NCI-H2196 treated with DMSO at 0.1 percent for 48 hours (cell line): ENCODE results near the gene NAGK.
"Not testable (repeated sequence)": the region's sequence is repeated elsewhere in the genome, so short reads cannot be mapped to it uniquely, and the experiment has no call there.

Experiments
- DNase-seq: peaks from one replicate; lab custom pipeline; 2025; ENCODE audit not compliant: unreplicated experiment; lab: John Stamatoyannopoulos, UW

Gene NAGK

DNA sequence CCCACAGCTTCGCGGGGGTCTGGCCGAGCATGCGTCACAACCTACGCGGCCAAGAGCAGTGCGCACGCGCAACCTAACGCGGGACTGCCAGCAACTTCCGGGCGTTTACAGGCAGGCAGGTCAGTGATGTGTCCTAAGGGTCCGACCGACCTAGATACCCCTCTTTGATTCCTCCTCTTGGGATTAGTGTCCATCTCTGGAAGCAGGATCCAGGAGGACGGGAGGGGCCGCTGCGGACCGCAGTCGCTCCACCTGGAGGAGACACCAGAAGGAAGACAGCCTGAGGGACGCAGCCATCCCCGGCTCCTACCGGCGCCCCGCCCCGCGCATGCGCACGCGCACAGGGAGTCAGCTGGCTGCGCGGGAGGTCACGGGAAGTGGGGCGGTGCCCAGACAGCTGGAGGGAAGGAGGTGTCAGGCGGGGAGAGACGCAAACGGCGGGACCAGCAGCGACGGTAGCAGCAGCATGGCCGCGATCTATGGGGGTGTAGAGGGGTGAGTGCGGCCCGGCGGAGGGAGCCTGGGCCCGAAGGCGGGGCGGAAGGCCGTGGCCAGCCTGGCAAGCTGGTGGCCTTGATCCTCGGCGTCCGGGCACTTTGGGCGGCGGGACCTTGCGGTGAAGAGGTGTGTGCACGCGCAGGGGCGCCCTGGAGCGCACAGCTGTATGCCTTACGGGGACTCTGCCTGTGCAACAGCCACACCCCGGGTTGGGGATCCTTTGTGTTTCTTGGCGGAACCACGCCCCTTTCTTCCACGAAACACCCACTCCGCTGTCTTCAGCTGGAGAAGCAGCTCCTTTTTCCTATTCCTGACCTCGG is at the start of gene NAGK:
Gene NAGK (plus strand): TSS at position 431 of the 818 bp plus-strand sequence. CDS start 36 bp downstream, at position 467.
- peak; percentile 71 for DNase-seq

DNA sequence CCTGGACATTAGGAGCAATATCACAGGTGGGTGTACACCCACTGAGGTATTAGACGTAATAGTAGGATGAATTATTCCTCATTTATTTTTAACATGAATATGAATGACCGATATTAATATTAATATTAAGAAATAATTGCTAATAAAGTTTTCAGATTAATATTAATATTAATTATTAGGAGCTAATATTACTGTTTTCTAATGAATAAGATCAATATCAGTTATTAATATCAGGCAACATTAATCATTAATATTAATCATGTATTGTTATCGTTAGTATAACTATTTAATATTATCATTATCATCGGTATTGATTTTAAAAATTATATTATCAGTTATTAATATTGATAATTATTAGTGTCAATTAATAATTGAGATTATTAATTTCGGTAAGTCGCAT is 48.5 kb upstream of the NAGK start:
- DNase-seq, result not testable (repeated sequence)

DNA sequence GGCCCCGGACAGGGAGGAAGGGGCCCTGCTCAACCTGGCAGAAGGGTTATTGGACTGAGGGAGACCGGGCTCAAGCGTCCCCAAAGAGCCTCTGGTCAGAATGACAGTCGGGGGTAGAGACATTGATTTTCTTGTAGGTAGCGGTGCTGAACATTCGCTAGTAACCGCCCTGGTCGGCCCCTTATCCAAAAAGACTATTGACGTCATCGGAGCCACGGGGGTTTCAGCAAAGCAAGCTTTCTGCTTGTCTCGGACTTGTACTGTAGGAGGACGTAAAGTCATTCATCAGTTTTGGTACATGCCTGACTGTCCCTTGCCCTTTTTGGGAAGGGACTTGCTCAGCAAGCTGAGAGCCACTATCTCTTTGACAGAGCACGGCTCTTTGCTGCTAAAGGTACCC is 47.1 kb upstream of the NAGK start:
- DNase-seq, result not testable (repeated sequence)

DNA sequence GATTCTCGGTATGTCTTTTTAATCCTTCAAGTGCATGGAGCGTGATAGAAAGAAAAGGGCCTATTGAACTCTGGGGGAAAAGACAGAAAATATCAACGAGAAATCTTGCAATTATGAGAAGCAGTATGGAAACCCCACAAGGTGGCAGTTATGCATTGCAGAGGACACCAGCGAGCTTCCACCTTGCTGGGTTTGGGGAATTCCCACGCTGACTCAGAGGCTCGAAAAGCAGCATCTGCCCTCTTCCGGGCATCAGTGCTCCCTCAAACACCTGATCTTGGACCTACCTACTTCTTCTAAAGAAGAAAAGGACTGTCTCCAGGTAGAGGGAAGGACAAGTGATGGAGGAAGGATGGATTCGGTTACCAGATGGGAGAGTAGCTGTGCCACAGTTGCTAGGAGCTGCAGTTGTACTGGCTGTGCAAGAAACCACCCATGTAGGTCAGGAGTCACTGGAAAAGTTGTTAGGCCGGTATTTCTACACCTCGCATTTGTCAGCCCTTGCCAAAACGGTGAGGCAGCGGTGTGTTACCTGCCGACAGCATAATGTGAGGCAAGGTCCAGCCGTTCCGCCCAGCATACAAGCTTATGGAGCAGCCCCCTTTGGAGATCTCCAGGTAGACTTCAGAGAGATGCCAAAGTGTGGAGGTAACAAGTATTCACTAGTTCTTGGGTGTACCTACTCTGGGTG is 44.8 kb upstream of the NAGK start:
- DNase-seq, result not testable (repeated sequence)

DNA sequence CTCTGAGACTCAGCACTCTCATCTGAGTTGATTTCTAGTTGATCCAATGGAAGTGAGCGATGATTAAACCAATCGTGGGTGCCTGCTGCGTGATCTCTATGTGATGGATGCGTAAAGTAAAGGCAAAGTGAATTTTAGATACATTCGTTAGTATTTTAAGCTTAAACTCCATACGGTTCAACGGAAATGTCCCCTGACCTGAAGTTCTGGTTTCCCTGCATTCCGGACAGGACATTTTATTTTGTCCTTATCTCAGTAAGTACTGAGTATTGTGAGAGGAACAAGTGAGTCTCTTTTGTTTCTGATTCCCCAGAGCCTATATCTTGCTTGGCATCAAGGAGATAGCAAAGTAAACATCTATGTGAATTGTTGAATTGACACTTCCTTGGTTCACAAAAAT is 32.2 kb upstream of the NAGK start:
- DNase-seq, result not testable (repeated sequence)

DNA sequence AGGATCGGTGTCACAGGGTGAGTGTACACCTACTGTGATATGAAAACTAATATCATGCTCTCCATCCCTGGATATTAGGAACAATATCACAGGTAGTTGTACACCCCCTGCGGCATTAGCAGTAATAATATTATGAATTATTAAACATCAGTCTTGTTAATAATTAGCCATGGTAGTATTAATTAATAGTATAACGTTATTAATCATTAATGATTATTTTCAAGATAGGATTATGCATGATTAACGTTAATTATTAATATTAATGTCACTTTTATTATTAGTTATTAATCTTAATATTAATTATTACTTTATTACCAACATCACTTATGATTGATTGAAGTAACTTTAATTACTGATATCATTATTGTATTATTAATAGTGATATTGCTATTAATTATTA is 26.2 kb upstream of the NAGK start:
- no peak for DNase-seq

DNA sequence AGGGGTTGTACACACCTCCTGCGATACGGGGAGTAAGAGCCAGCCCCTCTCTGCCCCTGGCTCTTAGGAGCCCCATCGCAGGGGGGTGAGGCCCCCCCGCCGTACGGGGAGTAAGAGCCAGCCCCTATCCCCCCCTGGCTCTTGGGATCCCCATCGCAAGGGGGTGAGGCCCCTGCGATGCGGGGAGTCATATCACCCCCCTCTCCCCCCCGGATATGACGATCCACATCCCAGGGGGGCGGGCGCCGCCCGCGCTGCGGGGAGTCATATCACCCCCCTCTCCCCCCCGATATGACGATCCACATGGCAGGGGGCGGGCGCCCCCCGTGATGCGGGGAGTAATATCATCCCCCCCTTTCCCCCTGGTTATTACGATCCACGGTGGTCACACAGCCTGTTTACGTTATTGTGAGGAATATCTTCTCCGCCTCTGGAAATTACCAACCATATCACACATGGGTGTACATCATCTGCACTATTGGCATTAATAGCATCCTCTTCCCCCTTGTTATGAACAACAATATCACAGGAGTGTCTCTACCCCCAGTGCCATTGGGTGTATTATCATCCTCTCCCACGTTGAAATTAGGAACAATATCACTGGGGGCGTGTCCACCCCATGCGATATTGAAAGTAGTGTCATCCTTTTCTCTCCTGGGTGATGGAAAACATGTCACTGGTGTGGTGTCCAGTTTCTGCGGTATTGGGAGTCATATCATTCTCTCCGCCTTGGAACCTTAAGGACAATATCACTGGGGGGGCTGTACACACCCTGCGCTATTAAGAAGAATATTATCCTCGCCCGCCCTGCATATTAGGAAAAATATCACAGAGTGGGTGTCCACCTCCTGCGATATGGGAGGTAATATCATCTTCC is 24.7 kb upstream of the NAGK start:
- no peak for DNase-seq

DNA sequence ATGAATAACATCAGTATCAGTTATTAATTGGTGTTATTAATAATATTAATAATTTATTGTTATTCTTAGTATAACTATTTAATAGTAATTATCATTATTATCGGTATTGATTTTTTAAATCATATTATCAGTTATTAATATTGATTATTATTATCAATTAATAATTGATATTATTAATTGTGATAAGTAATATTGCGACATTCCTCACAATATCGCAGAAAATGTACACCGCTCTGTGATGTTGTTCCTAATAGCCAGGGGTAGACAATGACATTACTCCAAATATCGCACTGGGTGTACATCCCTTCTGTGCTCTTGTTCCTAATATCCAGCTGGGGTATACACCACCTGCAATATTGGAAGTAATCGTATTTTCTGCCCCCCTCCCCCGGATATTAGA is 23.3 kb upstream of the NAGK start:
- no peak for DNase-seq

DNA sequence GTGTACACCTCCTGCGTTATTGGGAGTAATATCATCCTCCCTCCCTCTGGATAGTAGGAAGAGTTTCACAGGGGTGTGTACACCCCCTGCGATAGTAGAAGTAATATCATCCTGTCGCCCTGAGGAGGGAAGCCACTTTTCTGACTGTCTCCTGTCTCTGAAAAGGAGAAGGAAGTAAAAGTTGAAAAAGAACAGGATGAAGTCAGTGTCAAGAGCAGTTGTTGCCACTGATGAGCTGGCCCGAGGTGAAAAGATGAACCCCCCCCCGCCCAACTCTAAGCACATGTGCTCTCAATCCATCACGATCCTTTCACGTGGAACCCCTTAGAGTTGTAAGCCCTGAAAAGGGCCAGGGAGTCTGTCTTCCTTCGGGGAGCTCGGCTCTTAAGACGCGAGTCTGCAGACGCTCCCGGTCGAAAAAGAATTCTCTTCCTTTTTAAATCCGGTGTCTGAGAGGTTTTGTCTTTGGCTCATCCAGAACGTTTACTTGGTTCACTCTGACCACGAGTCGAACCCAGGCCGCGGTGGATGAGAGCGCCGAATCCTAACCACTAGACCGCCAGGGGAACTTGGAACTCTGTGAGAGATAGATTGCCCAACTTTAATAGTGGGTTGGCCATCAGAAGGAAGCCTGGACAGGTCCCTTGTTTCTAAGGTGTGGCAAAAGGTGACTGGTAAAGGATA is 22.4 kb upstream of the NAGK start:
- DNase-seq, result no peak

DNA sequence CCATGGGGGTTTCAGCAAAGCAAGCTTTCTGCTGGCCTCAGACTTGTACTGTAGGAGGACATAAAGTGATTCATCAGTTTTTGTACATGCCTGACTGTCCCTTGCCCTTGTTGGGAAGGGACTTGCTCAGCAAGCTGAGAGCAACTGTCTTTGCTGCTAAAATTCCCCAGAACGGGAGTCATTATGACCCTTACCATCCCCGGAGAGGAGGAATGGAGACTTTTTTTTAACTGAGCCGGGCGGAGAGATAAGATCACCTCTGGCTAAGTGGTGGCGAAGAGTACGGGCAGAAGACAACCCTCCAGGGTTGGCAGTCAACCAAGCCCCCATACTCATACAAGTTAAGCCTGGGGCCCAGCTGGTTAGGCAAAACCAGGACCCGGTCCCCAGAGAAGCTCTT is 20.4 kb upstream of the NAGK start:
- no peak for DNase-seq

DNA sequence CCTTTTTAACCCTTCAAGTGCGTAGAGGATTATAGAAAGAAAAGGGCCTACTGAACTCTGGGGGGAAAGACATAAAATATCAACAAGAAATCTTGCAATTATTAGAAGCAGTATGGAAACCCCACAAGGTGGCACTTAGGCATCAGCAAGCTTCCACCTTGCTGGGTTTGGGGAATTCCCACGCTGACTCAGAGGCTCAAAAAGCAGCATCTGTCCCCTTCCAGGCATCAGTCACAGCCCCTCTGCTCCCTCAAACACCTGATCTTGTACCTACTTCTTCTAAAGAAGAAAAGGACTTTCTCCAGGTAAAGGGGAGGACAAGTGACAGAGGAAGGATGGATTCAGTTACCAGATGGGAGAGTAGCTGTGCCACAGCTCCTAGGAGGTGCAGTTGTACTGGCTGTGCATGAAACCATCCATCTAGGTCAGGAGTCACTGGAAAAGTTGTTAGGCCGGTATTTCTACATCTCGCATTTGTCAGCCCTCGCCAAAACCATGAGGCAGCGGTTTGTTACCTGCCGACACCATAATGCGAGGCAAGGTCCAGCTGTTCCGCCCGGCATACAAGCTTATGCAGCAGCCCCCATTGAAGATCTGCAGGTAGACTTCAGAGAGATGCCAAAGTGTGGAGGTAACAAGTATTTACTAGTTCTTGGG is 18.6 kb upstream of the NAGK start:
- not testable (repeated sequence) for DNase-seq

DNA sequence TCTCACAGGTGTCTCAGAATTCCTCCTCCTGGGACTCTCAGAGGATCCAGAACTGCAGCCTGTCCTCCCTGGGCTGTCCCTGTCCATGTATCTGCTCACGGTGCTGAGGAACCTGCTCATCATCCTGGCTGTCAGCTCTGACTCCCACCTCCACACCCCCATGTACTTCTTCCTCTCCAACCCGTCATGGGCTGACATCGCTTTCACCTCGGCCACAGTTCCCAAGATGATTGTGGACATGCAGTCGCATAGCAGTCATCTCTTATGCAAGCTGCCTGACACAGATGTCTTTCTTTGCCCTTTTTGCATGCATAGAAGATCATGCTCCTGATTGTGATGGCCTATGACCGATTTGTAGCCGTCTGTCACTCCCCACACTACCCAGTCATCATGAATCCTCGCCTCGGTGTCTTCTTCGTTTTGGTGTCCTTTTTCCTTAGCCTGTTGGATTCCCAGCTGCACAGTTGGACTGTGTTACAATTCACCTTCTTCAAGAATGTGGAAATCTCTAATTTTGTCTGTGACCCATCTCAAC is 13.2 kb upstream of the NAGK start:
- not testable (repeated sequence) for DNase-seq

DNA sequence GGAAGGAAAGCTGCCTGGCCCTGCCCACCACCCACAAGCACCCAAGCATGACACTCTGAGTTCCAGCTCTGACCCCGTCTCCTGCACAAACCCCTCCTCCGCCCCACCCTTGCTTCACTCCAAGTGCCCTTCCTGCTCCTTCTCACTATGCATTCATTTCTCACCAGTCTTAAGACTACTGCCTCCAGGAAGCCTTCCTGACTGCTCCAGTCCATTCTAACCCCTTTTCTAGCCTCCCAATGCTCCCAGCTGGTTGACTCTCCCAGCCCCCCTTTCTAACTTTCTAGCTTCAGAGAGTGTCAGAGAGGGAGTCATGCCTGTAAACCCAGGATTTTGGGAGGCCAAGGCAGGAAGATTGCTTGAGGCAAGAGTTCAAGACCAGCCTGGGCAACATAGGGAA is 8.2 kb upstream of the NAGK start:
- DNase-seq, result no peak

DNA sequence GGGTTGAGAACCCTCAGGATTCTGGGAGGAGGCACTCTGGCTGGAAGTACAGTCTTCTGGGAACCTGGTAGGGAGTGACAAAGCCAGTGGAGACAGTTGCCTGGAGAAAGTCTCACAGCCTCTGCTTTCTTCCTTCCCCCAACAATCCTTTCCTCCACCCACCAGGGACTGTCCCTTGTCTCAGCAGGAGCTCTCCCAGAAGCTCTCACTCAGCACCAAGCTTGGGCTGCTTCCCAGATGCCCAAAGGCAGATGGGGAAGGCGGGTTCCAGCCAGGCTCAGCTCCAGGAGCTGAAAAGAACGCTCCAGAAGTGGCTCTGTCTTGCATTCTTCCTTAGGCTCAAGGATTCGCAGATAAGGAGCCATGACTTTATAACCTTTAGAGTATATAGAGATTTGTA is 7.6 kb upstream of the NAGK start:
- no peak for DNase-seq

DNA sequence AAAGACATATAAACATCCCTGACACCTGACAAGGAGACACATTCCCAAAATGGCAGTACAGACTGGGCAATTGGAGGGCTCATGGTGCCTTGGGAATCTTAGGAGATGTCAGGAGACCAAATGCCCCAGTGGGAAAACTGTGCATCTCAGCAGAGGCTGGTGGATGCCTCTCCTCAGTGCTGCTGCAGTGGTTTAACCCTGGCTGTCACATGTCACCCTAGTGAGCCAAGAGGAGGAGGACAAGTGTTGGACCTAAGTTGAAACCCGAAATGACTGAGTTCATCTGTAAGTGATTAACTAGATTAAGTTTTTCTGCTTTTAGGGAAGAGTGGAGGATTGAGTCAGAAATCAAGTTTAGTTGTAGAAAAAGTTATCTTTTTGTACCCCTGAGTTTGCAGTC is 5.2 kb upstream of the NAGK start:
- DNase-seq, result no peak

DNA sequence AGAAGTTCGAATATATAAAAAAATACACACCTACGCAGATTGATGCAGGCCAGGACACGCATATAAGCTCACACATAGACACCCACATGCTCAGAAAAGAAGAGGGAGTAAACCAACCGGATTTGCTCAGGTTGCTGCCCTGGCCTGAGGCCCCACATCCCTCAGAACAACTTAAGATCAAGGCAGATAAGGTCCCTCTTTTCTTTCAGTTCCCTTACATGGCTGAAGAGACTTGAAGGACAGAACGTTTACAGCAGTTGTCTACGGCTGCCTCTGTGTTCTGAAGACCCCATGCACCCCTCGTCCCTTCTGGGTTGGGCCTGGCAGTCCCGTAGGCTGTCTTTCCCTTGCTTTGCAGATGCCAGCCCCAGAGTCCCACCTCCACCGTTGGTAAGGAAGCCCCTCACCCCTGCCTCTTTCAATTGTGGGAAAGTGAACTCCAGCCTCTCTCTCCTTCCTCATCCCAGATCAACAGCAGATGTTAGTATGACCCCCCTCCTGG is 4.3 kb upstream of the NAGK start:
- DNase-seq, result no peak

DNA sequence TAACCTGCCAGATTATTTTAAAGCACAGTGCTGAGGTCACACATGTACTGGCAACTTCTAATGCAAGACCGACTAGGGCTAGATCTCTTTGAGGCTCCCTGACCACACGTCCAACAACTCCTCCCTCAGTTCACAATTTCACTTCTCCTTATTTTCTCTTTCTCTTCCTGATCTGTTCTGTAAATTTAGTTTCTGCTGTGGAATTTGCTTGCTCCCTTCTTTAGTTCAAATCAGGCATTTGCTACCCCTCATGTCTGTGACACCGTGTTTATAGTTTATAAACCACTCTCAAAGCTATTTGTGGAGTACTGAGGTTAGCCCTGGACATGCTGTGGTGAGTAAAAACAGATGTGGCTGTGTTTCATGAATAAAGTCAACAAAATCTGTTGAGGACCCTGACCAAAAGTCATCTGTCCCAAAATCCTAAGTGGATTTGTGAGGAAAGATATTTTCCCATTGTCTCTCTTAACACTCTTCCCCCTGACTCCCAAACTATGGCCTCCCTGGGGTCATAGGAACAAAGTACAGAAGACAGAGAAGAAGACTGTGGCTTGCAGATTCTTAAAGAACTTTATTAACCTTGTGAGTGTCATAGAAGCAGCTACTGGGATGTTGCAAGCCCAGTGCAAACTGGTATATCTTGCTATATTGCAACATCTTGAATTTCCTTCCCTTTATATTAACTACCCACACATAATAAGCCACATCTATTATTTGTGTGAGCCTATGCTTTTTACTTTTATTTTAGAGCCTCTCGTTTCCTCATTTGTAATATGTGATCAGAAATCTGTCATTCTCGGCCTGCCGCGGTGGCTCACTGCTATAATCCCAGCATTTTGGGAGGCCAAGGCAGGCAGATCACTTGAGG is 3.5 kb upstream of the NAGK start:
- DNase-seq, result no peak

DNA sequence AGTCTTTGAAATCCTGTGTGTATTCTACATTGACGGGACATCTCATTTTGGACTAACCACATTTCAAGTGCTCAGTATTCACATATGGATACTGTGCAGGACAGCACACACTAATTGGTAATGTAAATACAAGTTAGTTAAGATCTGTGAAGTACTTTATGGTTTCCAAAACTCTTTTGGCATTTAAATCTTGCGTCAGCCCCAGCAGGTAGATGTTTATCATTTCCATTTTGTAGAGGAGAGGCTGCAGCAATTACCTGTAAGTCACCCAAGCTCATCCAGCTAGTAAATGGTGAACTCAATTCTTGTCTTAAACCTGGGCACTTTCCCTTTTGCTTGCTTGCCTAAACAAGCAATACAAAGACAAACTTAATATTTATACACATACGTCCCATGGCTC is 1.6 kb upstream of the NAGK start:
- DNase-seq, result no peak

DNA sequence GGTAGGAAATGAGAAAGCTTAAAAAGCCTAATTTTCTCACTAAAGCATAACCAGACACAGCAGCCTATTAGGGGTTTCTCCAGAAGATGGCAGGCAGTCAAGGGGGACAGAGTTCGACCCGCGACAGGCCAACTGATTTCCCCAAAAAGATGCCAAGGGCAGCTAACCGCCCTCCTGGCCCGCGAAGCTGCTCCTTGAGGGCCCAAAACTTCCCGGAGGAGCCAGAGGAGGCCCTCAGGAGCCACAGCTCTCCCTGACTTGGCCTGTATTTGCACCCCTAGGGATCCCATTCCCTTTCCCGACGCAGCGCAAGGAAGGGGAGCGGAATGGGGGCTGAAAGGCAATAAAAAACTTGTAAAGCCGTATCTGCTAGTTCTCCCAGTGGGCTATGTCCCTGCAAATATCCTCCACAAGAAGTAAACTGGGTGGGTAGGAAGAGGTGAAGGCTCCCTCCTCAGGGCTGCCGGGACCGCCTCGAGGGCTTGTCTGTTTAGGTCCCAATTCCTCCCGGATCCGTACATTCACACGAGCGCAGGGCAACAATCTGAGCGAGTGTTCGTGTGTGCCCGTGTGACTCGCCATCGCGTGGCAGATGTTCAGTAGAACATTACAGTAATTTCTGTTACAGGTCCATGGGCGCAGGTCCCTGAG is 756 bp upstream of the NAGK start:
- no peak for DNase-seq
